Testis (tissue), 2 donors: ENCODE results near the gene HPSE.

Experiments used
- POLR2A ChIP-seq: fragments of 450-650 bp; IDR thresholded peaks from one replicate; pipeline ENCODE4 v1.6.1; 2017; ENCODE audit warnings: antibody characterized with exemption, mild to moderate bottlenecking, moderate library complexity
- TF ChIP-seq, protein P1 (sequence below), 3 experiments: fragments of 450-650 bp in 2 of 3; fragments of 200-600 bp in 1 of 3; sonication (generic) in 1 of 3; IDR thresholded peaks; one replicate each; pipeline ENCODE4 v1.5.1; 2016 to 2019; ENCODE audit warnings: antibody characterized with exemption in 3 of 3, mild to moderate bottlenecking in 2 of 3, moderate library complexity in 1 of 3

DNA sequence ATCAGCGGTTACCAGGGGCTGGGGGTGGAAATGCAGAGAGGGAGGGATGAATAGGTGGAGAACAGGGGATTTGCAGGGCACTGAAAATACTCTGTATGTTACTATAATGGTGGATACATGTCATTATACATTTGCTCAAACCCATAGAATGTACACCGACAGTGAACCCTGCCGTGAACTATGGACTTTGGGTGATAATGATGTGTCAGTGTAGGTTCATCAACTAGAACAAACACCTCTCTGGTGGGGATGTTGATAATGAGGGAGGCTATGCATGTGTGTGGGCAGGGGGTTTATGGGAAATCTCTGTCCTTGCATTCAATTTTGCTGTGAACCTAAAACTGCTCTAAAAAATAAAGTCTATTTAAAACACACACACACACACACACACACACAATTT lies 11.5 kb downstream of the HPSE start:
- TF ChIP-seq, protein P1, sequence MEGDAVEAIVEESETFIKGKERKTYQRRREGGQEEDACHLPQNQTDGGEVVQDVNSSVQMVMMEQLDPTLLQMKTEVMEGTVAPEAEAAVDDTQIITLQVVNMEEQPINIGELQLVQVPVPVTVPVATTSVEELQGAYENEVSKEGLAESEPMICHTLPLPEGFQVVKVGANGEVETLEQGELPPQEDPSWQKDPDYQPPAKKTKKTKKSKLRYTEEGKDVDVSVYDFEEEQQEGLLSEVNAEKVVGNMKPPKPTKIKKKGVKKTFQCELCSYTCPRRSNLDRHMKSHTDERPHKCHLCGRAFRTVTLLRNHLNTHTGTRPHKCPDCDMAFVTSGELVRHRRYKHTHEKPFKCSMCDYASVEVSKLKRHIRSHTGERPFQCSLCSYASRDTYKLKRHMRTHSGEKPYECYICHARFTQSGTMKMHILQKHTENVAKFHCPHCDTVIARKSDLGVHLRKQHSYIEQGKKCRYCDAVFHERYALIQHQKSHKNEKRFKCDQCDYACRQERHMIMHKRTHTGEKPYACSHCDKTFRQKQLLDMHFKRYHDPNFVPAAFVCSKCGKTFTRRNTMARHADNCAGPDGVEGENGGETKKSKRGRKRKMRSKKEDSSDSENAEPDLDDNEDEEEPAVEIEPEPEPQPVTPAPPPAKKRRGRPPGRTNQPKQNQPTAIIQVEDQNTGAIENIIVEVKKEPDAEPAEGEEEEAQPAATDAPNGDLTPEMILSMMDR (IDR thresholded peaks at IDR 0.05), result no peak
- no peak for TF ChIP-seq POLR2A
